HEK293T (cell line): ENCODE data around the gene SYT9.

Source experiments
- CTCF ChIA-PET: fragments of 350-600 bp; formaldehyde crosslinking; extraction: SDS; loops from one replicate; lab custom pipeline; 2021; ENCODE audit warnings: antibody characterized with exemption, inconsistent platforms; lab: Yijun Ruan, JAX
- POLR2A ChIA-PET: fragments of 350-600 bp; formaldehyde crosslinking; extraction: SDS; loops from one replicate; lab custom pipeline; 2020; ENCODE audit warnings: antibody characterized with exemption, inconsistent platforms; lab: Yijun Ruan, JAX
- DNase-seq: peaks from one replicate; pipeline ENCODE4 v3.0.0; 2012; ENCODE audit warnings: mixed read lengths; ENCODE audit errors: extremely low spot score
- ARNT ChIP-seq: fragments of 450-650 bp; IDR thresholded peaks from 2 replicates; pipeline ENCODE4 v1.6.1; 2017; ENCODE audit warnings: mild to moderate bottlenecking
- BHLHE40 ChIP-seq: fragments of 450-650 bp; IDR thresholded peaks from 2 replicates; pipeline ENCODE4 v1.6.1; 2016; ENCODE audit warnings: mild to moderate bottlenecking, moderate library complexity, borderline replicate concordance
- CTBP1 ChIP-seq: fragments of 450-650 bp; IDR thresholded peaks from 2 replicates; pipeline ENCODE4 v1.6.1; 2016; ENCODE audit warnings: borderline replicate concordance
- ELF4 ChIP-seq: fragments of 450-650 bp; IDR thresholded peaks from 2 replicates; pipeline ENCODE4 v1.6.1; 2017; ENCODE audit warnings: antibody characterized with exemption
- FOXA1 ChIP-seq: fragments of 450-650 bp; IDR thresholded peaks from 2 replicates; pipeline ENCODE4 v1.6.1; 2016; ENCODE audit warnings: mild to moderate bottlenecking
- FOXK2 ChIP-seq: fragments of 450-650 bp; IDR thresholded peaks from 2 replicates; pipeline ENCODE4 v1.6.1; 2016; ENCODE audit warnings: mild to moderate bottlenecking
- FOXM1 ChIP-seq: fragments of 450-650 bp; IDR thresholded peaks from 2 replicates; pipeline ENCODE4 v1.6.1; 2017; ENCODE audit warnings: mild to moderate bottlenecking, borderline replicate concordance
- HDGF ChIP-seq: fragments of 450-650 bp; IDR thresholded peaks from 2 replicates; pipeline ENCODE4 v1.6.1; 2017; ENCODE audit warnings: antibody characterized with exemption, borderline replicate concordance
- L3MBTL2 ChIP-seq: fragments of 450-650 bp; conservative IDR thresholded peaks from 2 replicates; pipeline ENCODE4 v1.6.1; 2016; ENCODE audit warnings: mild to moderate bottlenecking
- LEF1 ChIP-seq: fragments of 450-650 bp; IDR thresholded peaks from 2 replicates; pipeline ENCODE4 v1.6.1; 2017; ENCODE audit warnings: mild to moderate bottlenecking, borderline replicate concordance
- NFRKB ChIP-seq: fragments of 450-650 bp; IDR thresholded peaks from 2 replicates; pipeline ENCODE4 v1.6.1; 2016; ENCODE audit warnings: mild to moderate bottlenecking, moderate library complexity
- SP1 ChIP-seq: fragments of 450-650 bp; IDR thresholded peaks from 2 replicates; pipeline ENCODE4 v1.6.1; 2017
- SUZ12 ChIP-seq: fragments of 450-650 bp; IDR thresholded peaks from 2 replicates; pipeline ENCODE4 v1.6.1; 2016; ENCODE audit warnings: mild to moderate bottlenecking
- TARDBP ChIP-seq: fragments of 450-650 bp; IDR thresholded peaks from 2 replicates; pipeline ENCODE4 v1.6.1; 2016
- ZNF384 ChIP-seq: fragments of 450-650 bp; IDR thresholded peaks from 2 replicates; pipeline ENCODE4 v1.6.1; 2016
- TF ChIP-seq, protein P1 (sequence below): fragments of 450-650 bp; IDR thresholded peaks from 2 replicates; pipeline ENCODE4 v1.6.1; 2016

Gene SYT9

DNA sequence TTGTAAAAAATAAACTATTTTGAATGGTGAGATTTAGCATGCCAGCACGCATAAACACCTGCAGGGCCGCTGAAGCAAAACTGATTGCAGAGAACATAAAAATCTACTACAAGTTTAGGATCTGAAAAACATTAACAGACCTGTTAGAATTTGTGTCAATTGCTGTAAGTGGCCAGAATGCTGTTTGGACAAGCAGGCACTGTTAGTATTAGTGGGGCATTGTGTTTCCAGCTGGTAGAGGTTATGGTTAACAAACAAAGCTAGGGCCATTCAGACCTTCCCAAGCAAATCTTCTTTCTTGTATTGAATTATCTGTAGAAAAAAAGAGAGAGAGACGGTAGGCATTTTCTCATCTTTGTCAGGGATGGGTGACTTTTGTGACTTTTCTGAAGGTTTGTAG is 176.0 kb downstream of the SYT9 start:
- POLR2A ChIA-PET = no interaction called here
- DNase-seq = no peak
- TF ChIP-seq BHLHE40 (no peak), ELF4 (no peak), L3MBTL2 (no peak), SP1 (no peak)
- CTCF ChIA-PET = no interaction called here

DNA sequence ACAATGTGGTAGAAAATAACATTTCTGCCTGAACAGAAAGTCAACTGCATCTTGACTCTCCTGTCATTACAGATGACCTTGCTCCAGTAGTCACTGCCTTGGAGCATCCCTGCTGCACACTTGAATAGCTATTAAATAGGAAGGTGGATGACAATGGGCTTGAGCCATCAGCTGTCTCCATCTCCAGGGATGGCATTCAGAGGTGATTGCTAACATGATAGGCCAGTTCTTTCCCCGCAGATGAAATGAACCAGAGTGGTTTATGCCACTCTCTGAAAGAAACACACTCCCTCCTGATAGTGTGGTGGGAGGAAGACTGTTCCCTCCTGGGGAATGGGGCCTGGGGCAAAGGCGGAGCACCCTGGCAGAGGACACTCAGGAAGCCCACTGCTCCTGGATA is 176.5 kb downstream of the SYT9 start:
- no peak for DNase-seq
- CTCF ChIA-PET = no interaction called here
- TF ChIP-seq ARNT = no peak
- no peak for TF ChIP-seq HDGF
- no peak for TF ChIP-seq L3MBTL2
- no peak for TF ChIP-seq NFRKB
- TF ChIP-seq LEF1 = no peak
- no peak for TF ChIP-seq TARDBP
- TF ChIP-seq ELF4 = no peak
- POLR2A ChIA-PET = no interaction called here

DNA sequence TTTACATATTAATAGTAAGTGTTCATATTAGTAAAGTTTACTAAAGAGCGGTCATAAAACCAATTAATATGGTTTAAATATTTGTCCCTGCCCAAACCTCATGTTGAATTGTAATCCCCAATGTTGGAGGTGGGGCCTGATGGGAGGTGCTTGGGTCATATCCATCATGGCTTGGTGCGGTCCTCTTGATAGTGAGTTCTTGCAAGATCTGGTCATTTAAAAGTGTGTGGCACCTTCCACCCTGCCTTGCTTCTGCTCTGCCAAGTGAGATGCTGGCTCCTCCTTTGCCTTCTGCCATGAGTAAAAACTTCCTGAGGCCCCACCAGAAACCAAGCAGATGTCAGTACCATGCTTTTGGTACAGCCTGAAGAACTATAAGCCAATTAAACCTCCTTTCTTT is 178.8 kb downstream of the SYT9 start:
- ChIA-PET CTCF (no interaction called here), POLR2A (no interaction called here)
- no peak for TF ChIP-seq SP1
- DNase-seq = no peak

DNA sequence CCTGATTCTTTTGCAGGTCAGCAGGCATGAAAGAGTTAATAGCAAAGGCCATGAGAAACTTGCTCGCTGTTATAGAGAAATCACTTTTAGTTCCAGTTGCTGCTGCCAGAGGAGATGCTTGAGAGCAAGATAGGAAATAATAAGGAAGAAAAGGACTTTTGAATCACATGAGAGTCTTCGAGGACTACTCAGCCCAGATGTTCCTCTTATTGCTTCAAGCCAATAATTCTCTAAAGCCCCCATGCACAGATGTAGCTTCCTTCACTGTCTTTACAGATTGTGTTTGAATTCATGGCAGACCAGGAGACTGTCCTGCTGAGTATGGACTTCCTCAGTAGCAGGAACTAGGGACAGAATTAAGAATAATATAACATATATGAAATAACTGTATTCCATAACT is 183.5 kb downstream of the SYT9 start:
- TF ChIP-seq LEF1 (no peak), FOXK2 (no peak), ELF4 (no peak), CTBP1 (no peak), ZNF384 (no peak), ARNT (no peak), SUZ12 (no peak), NFRKB (no peak), SP1 (no peak), L3MBTL2 (no peak), FOXA1 (no peak), HDGF (no peak), BHLHE40 (no peak), TARDBP (no peak), FOXM1 (no peak)
- TF ChIP-seq, protein P1, sequence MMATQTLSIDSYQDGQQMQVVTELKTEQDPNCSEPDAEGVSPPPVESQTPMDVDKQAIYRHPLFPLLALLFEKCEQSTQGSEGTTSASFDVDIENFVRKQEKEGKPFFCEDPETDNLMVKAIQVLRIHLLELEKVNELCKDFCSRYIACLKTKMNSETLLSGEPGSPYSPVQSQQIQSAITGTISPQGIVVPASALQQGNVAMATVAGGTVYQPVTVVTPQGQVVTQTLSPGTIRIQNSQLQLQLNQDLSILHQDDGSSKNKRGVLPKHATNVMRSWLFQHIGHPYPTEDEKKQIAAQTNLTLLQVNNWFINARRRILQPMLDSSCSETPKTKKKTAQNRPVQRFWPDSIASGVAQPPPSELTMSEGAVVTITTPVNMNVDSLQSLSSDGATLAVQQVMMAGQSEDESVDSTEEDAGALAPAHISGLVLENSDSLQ = no peak
- ChIA-PET CTCF (interaction anchor here (0.6 kb wide), 1 partner anchor 339 kb away, joined by 3 read pairs; no protein-coding TSS in a partner anchor), POLR2A (no interaction called here)
- DNase-seq = no peak

DNA sequence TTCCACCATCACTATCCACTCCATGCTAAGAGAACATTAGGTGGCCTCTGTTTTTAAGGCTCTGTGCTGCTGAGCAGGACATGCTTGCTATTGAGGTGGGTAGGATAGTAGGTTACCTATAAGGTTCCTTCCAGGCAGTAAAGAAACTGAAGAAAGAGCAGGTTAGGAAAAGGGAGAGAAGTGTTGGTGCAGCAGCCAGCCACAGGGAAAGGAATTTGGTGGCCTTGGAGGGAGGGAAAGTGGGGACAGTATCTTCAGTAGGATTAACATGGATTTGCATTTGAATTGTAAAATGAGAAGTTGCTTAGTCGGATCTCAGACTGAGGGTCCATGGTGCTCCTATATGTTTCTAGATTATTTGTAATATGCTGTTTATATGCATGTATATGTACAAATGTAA is 184.4 kb downstream of the SYT9 start:
- CTCF ChIA-PET = no interaction called here
- TF ChIP-seq CTBP1 = no peak
- TF ChIP-seq L3MBTL2 = no peak
- TF ChIP-seq, protein P1 = no peak
- no peak for TF ChIP-seq ZNF384
- TF ChIP-seq ELF4 = no peak
- TF ChIP-seq HDGF = no peak
- no peak for TF ChIP-seq SUZ12
- DNase-seq = no peak
- POLR2A ChIA-PET = no interaction called here

DNA sequence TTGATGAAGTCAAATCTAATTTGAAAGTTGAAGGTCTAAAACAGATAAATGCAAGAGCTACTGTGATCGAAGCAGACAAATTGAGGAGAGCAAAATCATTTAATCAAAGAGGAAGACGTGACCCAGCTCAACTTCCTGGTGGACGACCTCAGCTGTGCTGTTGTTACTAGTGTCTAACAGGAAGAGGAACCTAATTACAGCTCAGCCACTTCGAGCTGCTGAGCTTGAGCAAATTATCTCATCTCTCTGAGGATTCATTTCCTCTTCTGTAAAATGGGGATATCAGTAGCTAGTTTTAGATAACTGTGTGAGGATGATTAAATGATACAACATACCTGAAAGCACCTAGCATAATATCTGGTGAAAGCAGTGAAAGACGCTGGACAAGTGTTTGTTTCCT is 185.0 kb downstream of the SYT9 start:
- ChIA-PET POLR2A (no interaction called here), CTCF (interaction anchor here (0.8 kb wide), 1 partner anchor 84 kb away, joined by 3 read pairs; no protein-coding TSS in a partner anchor)
- no peak for DNase-seq
- TF ChIP-seq HDGF (no peak), SUZ12 (no peak), FOXK2 (no peak), ELF4 (no peak), LEF1 (no peak), ARNT (no peak), ZNF384 (no peak), FOXM1 (no peak), CTBP1 (no peak), SP1 (no peak), L3MBTL2 (no peak), NFRKB (no peak), TARDBP (no peak), BHLHE40 (no peak), FOXA1 (no peak)
- TF ChIP-seq, protein P1 = no peak

DNA sequence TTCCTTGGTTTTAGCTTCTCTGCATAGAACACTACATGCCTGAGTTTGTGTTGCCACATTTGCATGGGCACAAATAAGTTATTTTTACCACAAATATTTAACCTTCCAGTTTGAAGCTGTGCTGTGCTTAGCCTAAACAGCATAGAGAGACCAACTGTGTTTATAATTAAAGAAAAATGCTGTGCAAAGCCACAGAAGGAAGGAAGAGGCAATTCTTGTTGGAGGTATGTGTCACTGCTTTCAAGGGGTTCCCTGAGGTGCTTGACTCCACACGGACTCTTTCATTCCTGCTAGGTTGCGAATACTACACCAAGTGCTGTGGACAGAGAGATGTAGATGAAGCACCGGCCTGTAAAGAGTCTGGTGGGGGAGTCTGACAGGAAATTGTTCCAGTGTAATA is 186.0 kb downstream of the SYT9 start:
- no peak for DNase-seq
- ChIA-PET CTCF (no interaction called here), POLR2A (no interaction called here)
- no peak for TF ChIP-seq L3MBTL2
- TF ChIP-seq ZNF384 = no peak
- TF ChIP-seq TARDBP = no peak
- no peak for TF ChIP-seq FOXM1
- no peak for TF ChIP-seq SUZ12
- TF ChIP-seq FOXA1 = no peak
- no peak for TF ChIP-seq BHLHE40
- no peak for TF ChIP-seq HDGF
- TF ChIP-seq FOXK2 = no peak
- no peak for TF ChIP-seq LEF1
- TF ChIP-seq CTBP1 = no peak
- TF ChIP-seq NFRKB = no peak
- TF ChIP-seq SP1 = no peak
- no peak for TF ChIP-seq ARNT
- TF ChIP-seq, protein P1 = no peak
- no peak for TF ChIP-seq ELF4
